H1 (cell line): ENCODE data around the gene NFIA. TPM values are rescaled to one million over a fixed set of nuclear protein-coding genes. Genes with fewer than 3 reads are reported as not detected.

ENCODE experiments used
- CTCF ChIA-PET: fragments of 300-600 bp; sonication (Branson Sonifier 250); formaldehyde crosslinking; loops from one replicate; lab custom pipeline; 2021; ENCODE audit not compliant: partially characterized antibody; lab: Charles Lee
- POLR2A ChIA-PET: fragments of 300-600 bp; sonication (Branson Sonifier 250); formaldehyde crosslinking; loops from one replicate; lab custom pipeline; 2021; ENCODE audit warnings: inconsistent platforms; ENCODE audit not compliant: partially characterized antibody; lab: Charles Lee
- DNase-seq, 2 experiments: peaks; one replicate each; pipeline versions ENCODE4 v3.0.0 to v3.0.0-alpha.2; 2010 to 2022; ENCODE audit warnings: low spot score in 2 of 2, low read depth in 1 of 2, mixed read lengths in 1 of 2
- FAIRE-seq: peaks from 2 replicates; lab custom pipeline; 2011; peaks lifted over from hg19 to GRCh38; lab: Jason Lieb, UNC
- H2AFZ ChIP-seq: 2 replicates; pipeline ENCODE4 v1.8.1; 2012; ENCODE audit warnings: low read length, inconsistent platforms
- H2AK5ac ChIP-seq: 2 replicates; pipeline ENCODE4 v1.6.1; 2013; ENCODE audit warnings: low read depth, low read length
- H2BK120ac ChIP-seq: replicated peaks from 2 replicates; pipeline ENCODE3; 2013; ENCODE audit warnings: low read depth, low read length, inconsistent platforms
- H2BK12ac ChIP-seq: 2 replicates; pipeline ENCODE4 v1.6.1; 2013; ENCODE audit warnings: low read depth, low read length
- H2BK15ac ChIP-seq: 2 replicates; pipeline ENCODE4 v1.6.1; 2013; ENCODE audit warnings: low read length
- H2BK20ac ChIP-seq: 2 replicates; pipeline ENCODE4 v1.6.1; 2013; ENCODE audit warnings: low read length
- H2BK5ac ChIP-seq: 2 replicates; pipeline ENCODE4 v1.6.1; 2013; ENCODE audit warnings: low read depth, low read length
- H3K14ac ChIP-seq: 2 replicates; pipeline ENCODE4 v1.6.1; 2013; ENCODE audit warnings: inconsistent platforms; ENCODE audit not compliant: insufficient read length
- H3K18ac ChIP-seq: 2 replicates; pipeline ENCODE4 v1.6.1; 2013; ENCODE audit warnings: low read length; ENCODE audit errors: extremely low read depth
- H3K23ac ChIP-seq: 2 replicates; pipeline ENCODE4 v1.6.1; 2013; ENCODE audit warnings: inconsistent platforms; ENCODE audit not compliant: insufficient read length
- H3K23me2 ChIP-seq: 2 replicates; pipeline ENCODE4 v1.6.1; 2013; ENCODE audit warnings: low read depth, low read length
- H3K27ac ChIP-seq: 2 replicates; pipeline ENCODE4 v1.6.1; 2011; ENCODE audit warnings: low read depth, low read length, inconsistent platforms
- H3K27me3 ChIP-seq, 4 experiments: replicated peaks in 1 of 4; 1 replicate in 1 of 4; 2 replicates in 3 of 4; pipeline versions ENCODE4 v1.6.1 to v1.8.1; 2011 to 2013; ENCODE audit warnings: low read length in 3 of 4, mild to moderate bottlenecking in 3 of 4, inconsistent platforms in 2 of 4, mixed read lengths in 2 of 4, moderate library complexity in 1 of 4; ENCODE audit not compliant: control insufficient read depth in 3 of 4, insufficient read depth in 3 of 4; ENCODE audit errors: extremely low read depth in 1 of 4
- H3K36me3 ChIP-seq, 4 experiments: 2 replicates each; pipeline versions ENCODE4 v1.6.1 to v1.8.1; 2011 to 2013; ENCODE audit warnings: mild to moderate bottlenecking in 4 of 4, low read length in 3 of 4, moderate library complexity in 2 of 4, control low read depth in 1 of 4, inconsistent platforms in 1 of 4; ENCODE audit not compliant: insufficient read depth in 4 of 4, control insufficient read depth in 2 of 4
- H3K4ac ChIP-seq: replicated peaks from 2 replicates; pipeline ENCODE3; 2013; ENCODE audit warnings: low read length, low read depth, mixed read lengths, inconsistent platforms; ENCODE audit not compliant: insufficient read length
- H3K4me1 ChIP-seq, 4 experiments: replicated peaks in 1 of 4; 1 replicate in 1 of 4; 2 replicates in 3 of 4; pipeline versions ENCODE4 v1.6.1 to v1.8.1; 2011 to 2013; ENCODE audit warnings: low read length in 3 of 4, inconsistent platforms in 2 of 4, mixed read lengths in 1 of 4; ENCODE audit not compliant: insufficient read depth in 4 of 4, control insufficient read depth in 3 of 4
- H3K4me2 ChIP-seq, 2 experiments: 2 replicates each; pipeline versions ENCODE4 v1.6.1 to v1.8.1; 2011 to 2013; ENCODE audit warnings: low read depth in 2 of 2, low read length in 2 of 2, control low read depth in 1 of 2, inconsistent platforms in 1 of 2, mild to moderate bottlenecking in 1 of 2; ENCODE audit not compliant: insufficient read depth in 1 of 2
- H3K4me3 ChIP-seq, 4 experiments: fragments of 200-600, 300-600 bp in 1 of 4; sonication (generic), shearing (Covaris generic), sonication (Bioruptor Twin) in 1 of 4; 2 replicates each; pipeline versions ENCODE4 v1.5.1 to v1.8.1; 2011 to 2016; ENCODE audit warnings: low read length in 4 of 4, low read depth in 3 of 4, control low read depth in 2 of 4, inconsistent platforms in 2 of 4, mild to moderate bottlenecking in 2 of 4, mixed read lengths in 1 of 4, moderate library complexity in 1 of 4; ENCODE audit not compliant: insufficient read depth in 2 of 4; ENCODE audit errors: extremely low read depth in 1 of 4
- H3K56ac ChIP-seq: replicated peaks from 2 replicates; pipeline ENCODE3; 2013; ENCODE audit warnings: low read depth, mild to moderate bottlenecking, mixed read lengths, low read length, inconsistent platforms; ENCODE audit not compliant: insufficient read length
- H3K79me1 ChIP-seq: 2 replicates; pipeline ENCODE4 v1.6.1; 2013; ENCODE audit warnings: low read depth, low read length, control low read depth
- H3K79me2 ChIP-seq, 2 experiments: 2 replicates each; pipeline versions ENCODE4 v1.6.1 to v1.8.1; 2012 to 2013; ENCODE audit warnings: low read length in 2 of 2, mild to moderate bottlenecking in 2 of 2, inconsistent platforms in 1 of 2; ENCODE audit not compliant: insufficient read depth in 2 of 2, control insufficient read depth in 1 of 2
- H3K9ac ChIP-seq, 4 experiments: replicated peaks in 1 of 4; 1 replicate in 1 of 4; 2 replicates in 3 of 4; pipeline versions ENCODE4 v1.6.1 to v1.8.1; 2011 to 2013; ENCODE audit warnings: low read depth in 3 of 4, low read length in 3 of 4, control low read depth in 2 of 4, mild to moderate bottlenecking in 2 of 4, moderate library complexity in 2 of 4, inconsistent platforms in 1 of 4; ENCODE audit errors: extremely low read depth in 1 of 4
- H3K9me3 ChIP-seq, 2 experiments: 2 replicates each; pipeline versions ENCODE4 v1.6.1 to v1.8.1; 2012 to 2013; ENCODE audit warnings: mild to moderate bottlenecking in 2 of 2, moderate library complexity in 2 of 2, control low read depth in 1 of 2, inconsistent platforms in 1 of 2, low read depth in 1 of 2, low read length in 1 of 2, mixed read lengths in 1 of 2; ENCODE audit not compliant: insufficient read depth in 2 of 2
- H4K20me1 ChIP-seq, 2 experiments: replicated peaks in 1 of 2; 2 replicates each; pipeline versions ENCODE3 to v1.8.1; 2011 to 2013; ENCODE audit warnings: inconsistent platforms in 2 of 2, low read length in 2 of 2, mild to moderate bottlenecking in 1 of 2; ENCODE audit not compliant: insufficient read depth in 2 of 2, control insufficient read depth in 1 of 2
- H4K5ac ChIP-seq: 2 replicates; pipeline ENCODE4 v1.6.1; 2013; ENCODE audit warnings: low read length, low read depth, mixed read lengths, inconsistent platforms; ENCODE audit not compliant: insufficient read length
- H4K8ac ChIP-seq: 2 replicates; pipeline ENCODE4 v1.8.0; 2013; ENCODE audit warnings: mild to moderate bottlenecking, moderate library complexity, low read length, inconsistent platforms; ENCODE audit not compliant: insufficient read depth; ENCODE audit errors: extremely low read depth
- H4K91ac ChIP-seq: replicated peaks from 2 replicates; pipeline ENCODE3; 2013; ENCODE audit warnings: low read length, mixed read lengths, inconsistent platforms; ENCODE audit not compliant: insufficient read length
- CEBPB ChIP-seq: IDR thresholded peaks from 2 replicates; pipeline ENCODE4 v1.6.1; 2012; ENCODE audit warnings: low read depth, low read length
- CREB1 ChIP-seq: IDR thresholded peaks from 2 replicates; pipeline ENCODE4 v1.6.1; 2012; ENCODE audit warnings: inconsistent platforms
- CTBP2 ChIP-seq: IDR thresholded peaks from 2 replicates; pipeline ENCODE4 v1.7.0; 2011; ENCODE audit warnings: borderline replicate concordance, mild to moderate bottlenecking, moderate library complexity, mixed read lengths, low read length; ENCODE audit not compliant: insufficient read depth, insufficient read length
- EP300 ChIP-seq, 2 experiments: IDR thresholded peaks; 1 replicate in 1 of 2; 2 replicates in 1 of 2; pipeline ENCODE4 v1.6.1; 2011 to 2012; ENCODE audit warnings: low read depth in 2 of 2, low read length in 2 of 2, mild to moderate bottlenecking in 2 of 2, borderline replicate concordance in 1 of 2, inconsistent platforms in 1 of 2, moderate library complexity in 1 of 2
- FOSL1 ChIP-seq: IDR thresholded peaks from 2 replicates; pipeline ENCODE4 v1.6.1; 2011; ENCODE audit warnings: mild to moderate bottlenecking, low read depth, low read length, moderate library complexity; ENCODE audit not compliant: insufficient read depth
- GTF2F1 ChIP-seq: IDR thresholded peaks from 2 replicates; pipeline ENCODE4 v1.6.1; 2012; ENCODE audit warnings: low read depth, low read length, improper control_type of control experiment, borderline replicate concordance
- JUND ChIP-seq: IDR thresholded peaks from 2 replicates; pipeline ENCODE4 v1.6.1; 2011; ENCODE audit warnings: mild to moderate bottlenecking, improper control_type of control experiment, low read length
- MAFK ChIP-seq: IDR thresholded peaks from 2 replicates; pipeline ENCODE4 v1.6.1; 2012; ENCODE audit warnings: low read depth, mild to moderate bottlenecking, improper control_type of control experiment, low read length
- POU5F1 ChIP-seq: IDR thresholded peaks from 2 replicates; pipeline ENCODE4 v1.6.1; 2011; ENCODE audit warnings: low read depth, mild to moderate bottlenecking, low read length, moderate library complexity
- RXRA ChIP-seq: IDR thresholded peaks from 2 replicates; pipeline ENCODE4 v1.6.1; 2011; ENCODE audit warnings: low read depth, mild to moderate bottlenecking, low read length, moderate library complexity; ENCODE audit not compliant: insufficient read depth
- SP1 ChIP-seq: IDR thresholded peaks from 2 replicates; pipeline ENCODE4 v1.6.1; 2011; ENCODE audit warnings: low read depth, low read length
- SP2 ChIP-seq: IDR thresholded peaks from 2 replicates; pipeline ENCODE4 v1.6.1; 2012; ENCODE audit warnings: mild to moderate bottlenecking, low read length, inconsistent platforms
- TCF12 ChIP-seq: IDR thresholded peaks from 2 replicates; pipeline ENCODE4 v1.6.1; 2011; ENCODE audit warnings: low read depth, mild to moderate bottlenecking, low read length
- WGBS, 2 experiments: shearing (Covaris generic) in 1 of 2; methylation state at CpG; one replicate each; pipeline versions ENCODE4 v1.1.6 to v1.1.7; 2013 to 2015; ENCODE audit warnings: low lambda C conversion rate in 2 of 2, mixed read lengths in 2 of 2, inconsistent platforms in 1 of 2, low coverage in 1 of 2, missing lambda C conversion rate in 1 of 2; ENCODE audit not compliant: insufficient replicate concordance in 2 of 2, insufficient coverage in 1 of 2, insufficient read length in 1 of 2; ENCODE audit errors: extremely low coverage in 1 of 2, missing lambda C conversion rate in 1 of 2; 5-methylcytosine and 5-hydroxymethylcytosine counted together
- polyA plus RNA-seq, 7 experiments: library from polyadenylated mRNA; depleted of rRNA in 3 of 7; stranded (reverse) in 5 of 7; unstranded in 2 of 7; fragments of >200 nt in 5 of 7; fragments of 200-250 nt in 2 of 7; gene quantifications; 1 replicate in 5 of 7; 2 replicates in 1 of 7; 4 replicates in 1 of 7; pipeline versions ENCODE4 v1.2.1 to v1.2.3, GENCODE V29; 2011 to 2013; ENCODE audit warnings: missing spikeins in 2 of 7, mixed read lengths in 2 of 7
- total RNA-seq: library from RNA; stranded (reverse); fragmentation: NEBNext Ultra II Directional; extraction: Animal tissue kit (Norgen Biotek cat#: 25700); gene quantifications from 2 replicates; pipeline ENCODE4 v1.2.1, GENCODE V29; 2021
- TF ChIP-seq, protein P1 (sequence below): IDR thresholded peaks from 2 replicates; pipeline ENCODE4 v1.6.1; 2012; ENCODE audit warnings: low read length, inconsistent platforms

Gene NFIA
- total and polyA plus RNA-seq, 2 of the 8 experiments (the other 6 are each of a cell fraction or from before 2014, with no cell fraction given) = 1.8 to 2.3 TPM

DNA sequence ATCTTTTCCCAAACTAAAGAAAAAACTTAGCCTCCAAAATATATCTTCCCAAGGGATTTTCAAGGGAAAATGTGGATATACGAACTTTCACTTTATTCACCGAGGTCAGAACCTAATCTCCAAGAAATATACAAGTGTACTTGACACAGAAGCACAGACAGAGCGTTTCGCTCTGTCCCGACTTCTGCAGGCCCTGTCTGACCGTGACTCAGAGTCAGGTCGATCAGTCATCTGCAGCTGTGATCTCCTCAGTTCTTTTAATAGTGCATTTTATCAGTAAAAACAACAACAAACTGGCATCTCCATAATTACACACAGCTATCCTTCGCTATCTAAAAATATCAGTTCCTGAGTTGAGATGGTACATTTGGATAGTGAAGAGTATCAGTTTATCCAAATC lies 416.0 kb downstream of the NFIA start:
- Histone ChIP-seq H3K23me2 (no peaks in the 10 kb centered on the region), H3K4me3 (no peak overlapping the region), H2AK5ac (no peak overlapping the region), H4K8ac (no peak overlapping the region), H3K23ac (no peak overlapping the region), H4K20me1 (no peaks in the 10 kb centered on the region), H2BK120ac (no peak overlapping the region), H4K91ac (no peak overlapping the region), H3K27me3 (no peaks in the 10 kb centered on the region), H3K79me1 (no peaks in the 10 kb centered on the region), H2AFZ (no peak overlapping the region), H2BK20ac (no peak overlapping the region), H3K14ac (no peak overlapping the region), H3K27ac (no peak overlapping the region), H3K4me1 (no peaks in the 10 kb centered on the region), H4K5ac (no peak overlapping the region), H3K18ac (no peak overlapping the region), H3K56ac (no peak overlapping the region), H3K79me2 (no peaks in the 10 kb centered on the region), H3K9ac (no peak overlapping the region), H2BK15ac (no peak overlapping the region), H3K9me3 (no peaks in the 10 kb centered on the region), H3K36me3 (no peaks in the 10 kb centered on the region), H3K4me2 (no peak overlapping the region), H2BK12ac (no peak overlapping the region), H2BK5ac (no peak overlapping the region), H3K4ac (no peak overlapping the region)
- POLR2A ChIA-PET = no interaction called here
- WGBS, 2 experiments = 96% methylated on average over 8 of the region's 8 CpGs; no CpG with 5 or more reads in 1 of the 2 experiments
- CTCF ChIA-PET = no interaction called here
- FAIRE-seq (no peak), DNase-seq (no peak)
- TF ChIP-seq RXRA = no peak
- TF ChIP-seq SP2 = no peak
- no peak for TF ChIP-seq EP300 (IDR thresholded peaks at IDR 0.05; ENCODE audit: borderline replicate concordance in 1 of 2, low read depth in 2 of 2, low read length in 2 of 2)
- TF ChIP-seq SP1 = no peak
- TF ChIP-seq JUND = no peak
- TF ChIP-seq CEBPB = no peak
- TF ChIP-seq GTF2F1 = no peak
- TF ChIP-seq MAFK = no peak
- no peak for TF ChIP-seq POU5F1
- TF ChIP-seq TCF12 = no peak
- TF ChIP-seq, protein P1, sequence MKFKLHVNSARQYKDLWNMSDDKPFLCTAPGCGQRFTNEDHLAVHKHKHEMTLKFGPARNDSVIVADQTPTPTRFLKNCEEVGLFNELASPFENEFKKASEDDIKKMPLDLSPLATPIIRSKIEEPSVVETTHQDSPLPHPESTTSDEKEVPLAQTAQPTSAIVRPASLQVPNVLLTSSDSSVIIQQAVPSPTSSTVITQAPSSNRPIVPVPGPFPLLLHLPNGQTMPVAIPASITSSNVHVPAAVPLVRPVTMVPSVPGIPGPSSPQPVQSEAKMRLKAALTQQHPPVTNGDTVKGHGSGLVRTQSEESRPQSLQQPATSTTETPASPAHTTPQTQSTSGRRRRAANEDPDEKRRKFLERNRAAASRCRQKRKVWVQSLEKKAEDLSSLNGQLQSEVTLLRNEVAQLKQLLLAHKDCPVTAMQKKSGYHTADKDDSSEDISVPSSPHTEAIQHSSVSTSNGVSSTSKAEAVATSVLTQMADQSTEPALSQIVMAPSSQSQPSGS = no peak
- TF ChIP-seq CREB1 = no peak
- TF ChIP-seq CTBP2 = no peak
- no peak for TF ChIP-seq FOSL1
